Mesendoderm (in vitro differentiated cells): ENCODE data around the gene PCBD2.

Experiments
- DNase-seq: peaks from one replicate; pipeline ENCODE4 v3.0.0; 2013
- H2AK5ac ChIP-seq: 2 replicates; pipeline ENCODE4 v1.6.1; 2013; ENCODE audit warnings: low read length, inconsistent platforms
- H2BK120ac ChIP-seq: 2 replicates; pipeline ENCODE4 v1.6.1; 2013; ENCODE audit warnings: low read depth, mild to moderate bottlenecking, low read length, moderate library complexity, mixed read lengths
- H2BK15ac ChIP-seq: replicated peaks from 2 replicates; pipeline ENCODE4 v1.6.1; 2013; ENCODE audit warnings: low read depth, mild to moderate bottlenecking, moderate library complexity
- H2BK5ac ChIP-seq: 2 replicates; pipeline ENCODE4 v1.6.1; 2013; ENCODE audit warnings: low read length, inconsistent platforms
- H3K18ac ChIP-seq: 2 replicates; pipeline ENCODE4 v1.6.1; 2013; ENCODE audit warnings: mild to moderate bottlenecking, low read length, mixed read lengths
- H3K23ac ChIP-seq: one replicate; pipeline ENCODE4 v1.6.1; 2013; ENCODE audit warnings: low read length
- H3K27ac ChIP-seq: 2 replicates; pipeline ENCODE4 v1.5.1; 2013; ENCODE audit warnings: low read depth, mild to moderate bottlenecking, inconsistent platforms, low read length, moderate library complexity
- H3K27me3 ChIP-seq: 2 replicates; pipeline ENCODE4 v1.6.1; 2013; ENCODE audit warnings: low read length, control low read depth, mild to moderate bottlenecking, inconsistent platforms; ENCODE audit not compliant: insufficient read depth, poor library complexity
- H3K36me3 ChIP-seq: 2 replicates; pipeline ENCODE4 v1.6.1; 2013; ENCODE audit warnings: low read length, inconsistent platforms; ENCODE audit not compliant: control insufficient read depth, insufficient read depth
- H3K4ac ChIP-seq: one replicate; pipeline ENCODE4 v1.6.1; 2013; ENCODE audit warnings: low read depth, mild to moderate bottlenecking, low read length, moderate library complexity
- H3K4me1 ChIP-seq: 2 replicates; pipeline ENCODE4 v1.6.1; 2013; ENCODE audit warnings: low read depth, low read length, inconsistent platforms; ENCODE audit not compliant: control insufficient read depth
- H3K4me2 ChIP-seq: 2 replicates; pipeline ENCODE4 v1.6.1; 2013; ENCODE audit warnings: low read length
- H3K4me3 ChIP-seq: 2 replicates; pipeline ENCODE4 v1.5.1; 2013; ENCODE audit warnings: mild to moderate bottlenecking, low read length
- H3K56ac ChIP-seq: one replicate; pipeline ENCODE4 v1.6.1; 2013; ENCODE audit warnings: low read length
- H3K79me1 ChIP-seq: 2 replicates; pipeline ENCODE4 v1.6.1; 2013; ENCODE audit warnings: low read length, inconsistent platforms
- H3K79me2 ChIP-seq: 2 replicates; pipeline ENCODE4 v1.6.1; 2013; ENCODE audit warnings: mild to moderate bottlenecking, low read length; ENCODE audit not compliant: control insufficient read depth, insufficient read depth
- H3K9ac ChIP-seq: 2 replicates; pipeline ENCODE4 v1.6.1; 2013; ENCODE audit warnings: low read length, inconsistent platforms
- H4K5ac ChIP-seq: one replicate; pipeline ENCODE4 v1.6.1; 2013; ENCODE audit warnings: low read length
- H4K8ac ChIP-seq: one replicate; pipeline ENCODE4 v1.6.1; 2013; ENCODE audit warnings: low read depth, mild to moderate bottlenecking, control low read depth, low read length, moderate library complexity
- WGBS: extraction: QIAGEN DNeasy Blood & Tissue Kit; methylation state at CpG from one replicate; pipeline ENCODE4 v1.1.7; 2013; ENCODE audit warnings: low lambda C conversion rate, missing lambda C conversion rate; ENCODE audit not compliant: insufficient coverage; ENCODE audit errors: extremely low coverage; 5-methylcytosine and 5-hydroxymethylcytosine counted together

PCBD2 gene

DNA sequence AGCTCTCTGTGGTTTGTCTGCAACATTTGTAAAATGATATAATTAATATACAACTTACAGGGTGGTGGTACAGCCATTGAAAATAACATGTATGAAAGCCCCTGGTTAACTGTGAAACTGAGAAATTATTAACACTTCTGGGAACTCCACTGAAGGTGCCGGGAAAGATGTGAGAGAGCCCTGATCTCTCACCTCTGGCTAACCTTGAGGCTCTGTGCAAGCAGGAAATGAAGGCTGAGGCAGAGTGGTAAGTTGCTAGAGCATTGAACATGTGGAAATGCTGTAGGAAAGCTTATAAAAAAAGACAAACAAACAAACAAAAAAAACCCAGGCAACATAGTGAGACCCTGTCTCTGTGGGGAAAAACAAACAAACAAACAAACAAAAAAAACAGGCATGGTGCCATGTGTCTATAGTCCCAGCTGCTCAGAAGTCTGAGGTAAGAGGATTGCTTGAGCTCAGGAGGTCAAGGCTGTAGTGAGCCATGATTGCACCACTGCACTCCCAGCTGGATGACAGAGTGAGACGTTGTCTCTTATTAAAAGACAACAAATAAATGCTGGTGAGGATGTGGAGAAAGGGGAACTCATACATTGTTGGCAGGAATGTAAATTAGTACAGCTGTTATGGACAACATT, 70.3 kb downstream of the PCBD2 start:
- no peak overlapping the region for H3K27ac ChIP-seq
- H3K4me3 ChIP-seq, result no peak overlapping the region
- H2BK5ac ChIP-seq, result no peak overlapping the region
- no peak overlapping the region for H2BK120ac ChIP-seq
- H3K9ac ChIP-seq, result no peak overlapping the region
- no peak overlapping the region for H4K5ac ChIP-seq
- WGBS, result no CpG with 5 or more reads among the region's 2 CpGs
- H3K23ac ChIP-seq, result no peak overlapping the region
- H3K79me2 ChIP-seq, result no peaks in the 10 kb centered on the region
- no peak overlapping the region for H2AK5ac ChIP-seq
- no peaks in the 10 kb centered on the region for H3K4me1 ChIP-seq
- no peak overlapping the region for H3K4ac ChIP-seq
- H4K8ac ChIP-seq, result no peak overlapping the region
- DNase-seq, result no peak
- no peak overlapping the region for H3K18ac ChIP-seq
- H3K56ac ChIP-seq, result no peak overlapping the region
- no peak overlapping the region for H2BK15ac ChIP-seq
- H3K79me1 ChIP-seq, result no peaks in the 10 kb centered on the region
- no peaks in the 10 kb centered on the region for H3K36me3 ChIP-seq
- no peak overlapping the region for H3K4me2 ChIP-seq
- H3K27me3 ChIP-seq, result no peaks in the 10 kb centered on the region

DNA sequence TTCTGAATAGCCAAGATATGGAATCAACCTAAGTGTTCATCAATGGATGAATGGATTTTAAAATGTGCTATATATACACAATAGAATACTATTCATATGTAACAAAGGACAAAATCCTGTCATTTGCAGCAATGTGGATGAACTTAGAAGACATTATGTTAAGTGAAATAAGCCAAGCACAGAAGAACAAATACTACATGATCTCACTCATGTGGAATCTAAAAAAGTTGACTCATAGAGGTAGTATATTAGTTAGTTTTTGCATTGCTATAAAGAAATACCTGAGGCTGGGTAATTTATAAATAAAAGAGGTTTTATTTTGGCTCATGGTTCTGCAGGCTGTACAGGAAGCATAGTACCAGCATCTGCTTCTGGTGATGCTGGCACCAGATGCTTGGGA, 70.9 kb downstream of the PCBD2 start:
- no peaks in the 10 kb centered on the region for H3K4me1 ChIP-seq
- no peak overlapping the region for H2BK5ac ChIP-seq
- no peaks in the 10 kb centered on the region for H3K36me3 ChIP-seq
- H3K18ac ChIP-seq, result no peak overlapping the region
- H3K79me1 ChIP-seq, result no peaks in the 10 kb centered on the region
- H3K23ac ChIP-seq, result no peak overlapping the region
- DNase-seq, result no peak
- no peak overlapping the region for H3K4me3 ChIP-seq
- no peaks in the 10 kb centered on the region for H3K27me3 ChIP-seq
- H2BK120ac ChIP-seq, result no peak overlapping the region
- no peak overlapping the region for H3K56ac ChIP-seq
- H2AK5ac ChIP-seq, result no peak overlapping the region
- no peak overlapping the region for H3K27ac ChIP-seq
- no peaks in the 10 kb centered on the region for H3K79me2 ChIP-seq
- no peak overlapping the region for H4K5ac ChIP-seq
- no peak overlapping the region for H2BK15ac ChIP-seq
- no peak overlapping the region for H3K4ac ChIP-seq
- no peak overlapping the region for H3K4me2 ChIP-seq
- H3K9ac ChIP-seq, result no peak overlapping the region
- H4K8ac ChIP-seq, result no peak overlapping the region

DNA sequence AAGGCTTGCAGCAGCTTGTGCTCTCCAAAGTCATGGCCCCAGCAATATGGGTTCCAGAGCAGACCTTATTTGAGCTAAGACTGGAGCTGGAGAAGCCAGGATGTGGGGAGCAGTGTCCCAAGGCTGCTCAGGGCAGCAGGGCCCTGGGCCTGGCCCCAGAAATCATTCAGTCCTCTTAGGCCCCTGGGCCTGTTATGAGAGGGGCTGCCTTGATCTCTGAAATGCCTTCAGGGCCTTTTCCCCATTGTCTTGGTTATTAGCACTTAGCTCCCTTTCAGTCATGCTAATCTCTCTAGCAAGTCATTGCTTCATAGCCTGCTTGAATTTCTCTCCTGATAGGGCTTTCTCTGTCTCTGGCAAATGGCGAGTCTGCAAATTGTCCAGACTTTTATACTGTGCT, 71.9 kb downstream of the PCBD2 start:
- no peak overlapping the region for H3K56ac ChIP-seq
- no peaks in the 10 kb centered on the region for H3K79me1 ChIP-seq
- no peaks in the 10 kb centered on the region for H3K79me2 ChIP-seq
- H3K4me3 ChIP-seq, result no peak overlapping the region
- no peak overlapping the region for H2BK5ac ChIP-seq
- H3K9ac ChIP-seq, result no peak overlapping the region
- no peak overlapping the region for H4K8ac ChIP-seq
- H3K23ac ChIP-seq, result no peak overlapping the region
- H2BK120ac ChIP-seq, result no peak overlapping the region
- no peak overlapping the region for H2AK5ac ChIP-seq
- H4K5ac ChIP-seq, result no peak overlapping the region
- H2BK15ac ChIP-seq, result no peak overlapping the region
- H3K4me2 ChIP-seq, result no peak overlapping the region
- no peak overlapping the region for H3K18ac ChIP-seq
- no peak overlapping the region for H3K27ac ChIP-seq
- peak; percentile 19 for DNase-seq
- WGBS, result no CpG with 5 or more reads among the region's 1 CpG
- H3K4ac ChIP-seq, result no peak overlapping the region
- H3K36me3 ChIP-seq, result no peaks in the 10 kb centered on the region
- no peaks in the 10 kb centered on the region for H3K4me1 ChIP-seq
- no peaks in the 10 kb centered on the region for H3K27me3 ChIP-seq

DNA sequence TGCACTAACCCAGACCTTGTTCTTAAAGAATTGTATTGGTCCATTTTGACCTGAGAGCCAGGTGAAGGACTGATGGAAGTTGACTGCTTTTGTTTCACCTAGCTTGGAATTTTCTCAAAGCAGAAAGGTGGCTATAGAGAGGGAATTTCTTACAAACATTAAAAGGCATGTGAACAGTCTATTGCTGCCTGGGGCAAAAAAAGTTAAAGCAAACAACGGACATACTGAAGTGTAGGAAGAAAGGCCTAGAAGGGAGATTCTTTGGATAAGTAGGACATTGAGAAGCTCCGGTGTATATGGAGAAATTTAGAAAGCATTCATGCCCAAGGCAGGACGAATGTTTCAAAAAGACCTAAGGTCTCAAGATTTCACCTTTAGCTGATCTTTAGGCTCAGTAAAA, 74.5 kb downstream of the PCBD2 start:
- WGBS, result no CpG with 5 or more reads among the region's 3 CpGs
- Histone ChIP-seq H3K27me3 (no peaks in the 10 kb centered on the region), H3K4me3 (no peak overlapping the region), H3K4ac (no peak overlapping the region), H2BK15ac (no peak overlapping the region), H3K23ac (no peak overlapping the region), H3K56ac (no peak overlapping the region), H2AK5ac (no peak overlapping the region), H3K36me3 (no peaks in the 10 kb centered on the region), H3K4me2 (no peak overlapping the region), H2BK5ac (no peak overlapping the region), H3K27ac (no peak overlapping the region), H3K79me2 (no peaks in the 10 kb centered on the region), H3K79me1 (no peaks in the 10 kb centered on the region), H3K9ac (no peak overlapping the region), H3K18ac (no peak overlapping the region), H3K4me1 (no peaks in the 10 kb centered on the region), H4K5ac (no peak overlapping the region), H2BK120ac (no peak overlapping the region), H4K8ac (no peak overlapping the region)
- no peak for DNase-seq

DNA sequence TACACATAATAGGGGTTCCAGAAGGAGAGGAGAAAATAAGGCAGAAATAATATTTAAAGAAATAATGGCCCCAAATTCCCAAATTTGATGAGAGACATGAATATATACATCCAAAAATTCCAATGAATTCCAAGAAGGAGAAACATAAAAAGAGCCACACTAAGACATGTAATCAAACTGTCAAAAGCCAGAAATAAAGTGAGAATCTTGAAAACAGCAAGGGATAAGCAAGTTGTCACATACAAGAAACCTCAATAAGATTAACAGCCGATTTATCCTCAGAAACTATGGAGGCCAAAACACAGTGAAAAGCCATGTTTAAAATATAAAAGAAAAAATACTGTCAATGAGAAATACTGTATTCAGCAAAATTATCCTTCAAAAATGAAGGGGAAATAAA, 77.3 kb downstream of the PCBD2 start:
- Histone ChIP-seq H3K36me3 (no peaks in the 10 kb centered on the region), H3K27ac (no peak overlapping the region), H3K18ac (no peak overlapping the region), H4K8ac (no peak overlapping the region), H2BK15ac (no peak overlapping the region), H3K23ac (no peak overlapping the region), H3K4ac (no peak overlapping the region), H3K9ac (no peak overlapping the region), H2BK5ac (no peak overlapping the region), H3K56ac (no peak overlapping the region), H2BK120ac (no peak overlapping the region), H3K4me1 (no peaks in the 10 kb centered on the region), H3K27me3 (no peaks in the 10 kb centered on the region), H2AK5ac (no peak overlapping the region), H4K5ac (no peak overlapping the region), H3K4me2 (no peak overlapping the region), H3K4me3 (no peak overlapping the region), H3K79me1 (no peaks in the 10 kb centered on the region), H3K79me2 (no peaks in the 10 kb centered on the region)
- DNase-seq, result peak; percentile 18
- WGBS, result no CpG with 5 or more reads among the region's 1 CpG

DNA sequence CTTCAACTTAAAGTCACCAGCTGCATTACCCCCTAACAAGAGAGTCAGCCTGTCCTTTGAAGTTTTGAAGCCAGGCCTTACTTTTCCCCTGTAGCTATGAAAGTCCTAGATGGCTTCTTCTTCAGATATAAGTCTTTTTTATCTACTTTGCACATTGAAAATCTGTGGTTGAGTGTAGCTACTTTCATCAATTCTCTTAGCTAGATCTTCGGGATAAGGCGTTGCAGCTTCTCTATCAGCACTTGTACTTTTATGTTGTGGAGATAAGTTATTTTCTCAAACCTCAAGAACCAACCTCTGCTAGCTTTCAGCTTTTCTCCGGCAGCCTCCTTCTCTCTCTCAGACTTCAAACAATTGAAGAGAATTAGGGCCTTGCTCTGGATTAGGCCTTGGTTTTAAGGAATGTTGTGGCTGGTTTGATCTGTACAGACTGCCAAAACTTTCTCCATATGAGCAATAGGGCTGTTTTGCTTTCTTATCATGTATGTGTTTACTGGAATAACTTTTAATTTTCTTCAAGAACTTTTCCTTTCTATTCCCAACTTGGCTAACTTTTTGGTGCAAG, 84.4 kb downstream of the PCBD2 start:
- Histone ChIP-seq H3K27me3 (no peaks in the 10 kb centered on the region), H2AK5ac (no peak overlapping the region), H3K79me2 (no peaks in the 10 kb centered on the region), H3K36me3 (no peaks in the 10 kb centered on the region), H3K79me1 (no peaks in the 10 kb centered on the region), H2BK120ac (no peak overlapping the region), H2BK5ac (no peak overlapping the region), H2BK15ac (no peak overlapping the region), H3K4me1 (peaks cover 4% of the 10 kb centered on the region), H3K9ac (no peak overlapping the region), H4K8ac (no peak overlapping the region), H3K56ac (no peak overlapping the region), H3K4me2 (no peak overlapping the region), H3K23ac (no peak overlapping the region), H3K4ac (peak overlapping the region; percentile 36), H3K18ac (no peak overlapping the region), H3K4me3 (no peak overlapping the region), H3K27ac (no peak overlapping the region), H4K5ac (no peak overlapping the region)
- WGBS, result no CpG with 5 or more reads among the region's 3 CpGs
- DNase-seq, result peak; percentile 50
